Muscle of leg (tissue), 11 donors: Measurements from ENCODE around the gene GTF2H1. TPM values are rescaled to one million over a fixed set of nuclear protein-coding genes. Genes with fewer than 3 reads are reported as not detected.

ENCODE experiments used
- DNase-seq: peaks from one replicate; pipeline ENCODE4 v3.0.0; 2013
- H3K27ac ChIP-seq: one replicate; pipeline ENCODE4 v1.5.1; 2013; ENCODE audit warnings: mild to moderate bottlenecking, low read length, control low read depth
- H3K27me3 ChIP-seq: one replicate; pipeline ENCODE4 v1.6.1; 2013; ENCODE audit warnings: low read length; ENCODE audit not compliant: control insufficient read depth, insufficient read depth
- H3K36me3 ChIP-seq: one replicate; pipeline ENCODE4 v1.6.1; 2013; ENCODE audit warnings: low read length; ENCODE audit not compliant: control insufficient read depth, insufficient read depth
- H3K4me1 ChIP-seq: one replicate; pipeline ENCODE4 v1.6.1; 2013; ENCODE audit warnings: low read length; ENCODE audit not compliant: control insufficient read depth, insufficient read depth
- H3K4me3 ChIP-seq: one replicate; pipeline ENCODE4 v1.5.1; 2013; ENCODE audit warnings: low read length, control low read depth
- H3K9me3 ChIP-seq: replicated peaks from 2 replicates; pipeline ENCODE4 v1.6.1; 2013; ENCODE audit warnings: low read depth, low read length; ENCODE audit not compliant: control insufficient read depth
- WGBS: methylation state at CpG from one replicate; pipeline ENCODE4 v1.1.5; 2013; ENCODE audit warnings: missing lambda C conversion rate; ENCODE audit not compliant: insufficient coverage; 5-methylcytosine and 5-hydroxymethylcytosine counted together
- polyA plus RNA-seq, 8 donors: library from polyadenylated mRNA; unstranded; fragments of 120-200 nt; gene quantifications; one replicate each; pipeline versions ENCODE4 v1.2.1 to v1.2.3, GENCODE V29; 2013; ENCODE audit warnings: inconsistent platforms in 1 of 8, low replicate concordance in 1 of 8; ENCODE audit not compliant: insufficient read length in 8 of 8, insufficient read depth in 1 of 8
- total RNA-seq: library from RNA; stranded (reverse); fragments of 120-200 nt; gene quantifications from one replicate; pipeline ENCODE4 v1.2.4, GENCODE V29; 2013

Gene GTF2H1
- total and polyA plus RNA-seq, 9 donors: 30.0 to 39.9 (median 33.7) TPM

GRCh38 chr11:18368221-18368620 is 45.9 kb downstream of the GTF2H1 start:
- no CpG with 5 or more reads among the region's 2 CpGs for WGBS
- no peaks in the 10 kb centered on the region for H3K27me3 ChIP-seq
- DNase-seq: no peak
- peaks cover 23% of the 10 kb centered on the region for H3K36me3 ChIP-seq
- no peaks in the 10 kb centered on the region for H3K9me3 ChIP-seq
- no peak overlapping the region for H3K27ac ChIP-seq
- H3K4me1 ChIP-seq: peaks cover 2% of the 10 kb centered on the region
- no peak overlapping the region for H3K4me3 ChIP-seq

GRCh38 chr11:18369398-18369797 is 47.0 kb downstream of the GTF2H1 start:
- Histone ChIP-seq H3K9me3 (no peaks in the 10 kb centered on the region), H3K36me3 (peaks cover 18% of the 10 kb centered on the region), H3K27me3 (no peaks in the 10 kb centered on the region), H3K27ac (peak overlapping the region; percentile 38), H3K4me1 (peaks cover 2% of the 10 kb centered on the region), H3K4me3 (no peak overlapping the region)
- 80% methylated on average over 1 of the region's 2 CpGs for WGBS
- peak; percentile 9 for DNase-seq

DNA sequence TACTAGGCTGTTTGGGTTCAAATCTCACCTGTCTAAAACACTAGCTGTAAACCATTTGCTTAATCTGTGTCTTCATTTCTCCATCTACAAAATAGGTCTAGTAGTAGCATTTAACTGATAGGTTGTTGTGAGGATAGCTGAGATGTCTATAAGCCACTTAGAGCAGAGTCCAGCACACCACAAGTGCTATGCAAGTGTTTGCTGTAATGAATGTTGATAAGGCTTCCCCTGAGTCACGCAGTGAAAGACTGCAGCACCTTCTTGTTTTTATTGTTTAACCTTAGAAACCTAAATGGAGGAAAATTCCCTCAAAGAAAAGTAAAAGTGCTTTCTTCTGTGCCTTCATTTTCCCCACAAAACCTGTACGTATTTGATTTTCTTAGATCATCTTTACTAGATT is 48.9 kb downstream of the GTF2H1 start:
- Histone ChIP-seq H3K27me3 (no peaks in the 10 kb centered on the region), H3K36me3 (peaks cover 9% of the 10 kb centered on the region), H3K4me3 (no peak overlapping the region), H3K9me3 (no peaks in the 10 kb centered on the region), H3K27ac (no peak overlapping the region), H3K4me1 (peaks cover 2% of the 10 kb centered on the region)
- no CpG with 5 or more reads among the region's 2 CpGs for WGBS
- no peak for DNase-seq

- Histone ChIP-seq H3K4me3 (no peak overlapping the region), H3K27ac (no peak overlapping the region), H3K27me3 (no peaks in the 10 kb centered on the region), H3K9me3 (no peaks in the 10 kb centered on the region), H3K36me3 (peaks cover 6% of the 10 kb centered on the region), H3K4me1 (peaks cover 2% of the 10 kb centered on the region)
- WGBS: no CpG with 5 or more reads among the region's 2 CpGs
- DNase-seq: no peak
Measured at GRCh38 chr11:18372201-18372600, 49.8 kb downstream of the GTF2H1 start.

DNA sequence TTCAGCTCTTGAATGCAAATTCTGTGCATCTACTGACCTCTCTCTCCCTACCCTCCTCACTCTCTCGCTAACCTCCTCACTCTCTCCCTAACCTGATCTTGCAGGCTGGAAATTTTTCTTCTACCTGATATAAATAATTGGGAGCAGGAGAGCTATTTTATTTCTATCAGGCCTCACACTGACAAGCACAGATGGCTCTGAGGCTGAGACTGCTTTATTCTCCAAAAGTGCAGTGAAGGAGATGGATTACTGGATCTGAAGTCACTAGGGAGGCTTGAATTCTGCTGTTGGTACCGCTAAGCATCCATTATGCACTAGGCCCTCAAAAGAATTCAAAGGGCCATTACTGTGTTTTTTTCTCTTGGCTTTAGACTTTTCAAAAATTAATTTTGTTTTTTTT is 52.6 kb downstream of the GTF2H1 start:
- H3K4me1 ChIP-seq: no peaks in the 10 kb centered on the region
- H3K27me3 ChIP-seq: no peaks in the 10 kb centered on the region
- no peak overlapping the region for H3K27ac ChIP-seq
- no peak overlapping the region for H3K4me3 ChIP-seq
- no CpG with 5 or more reads among the region's 2 CpGs for WGBS
- no peaks in the 10 kb centered on the region for H3K36me3 ChIP-seq
- no peak for DNase-seq
- no peaks in the 10 kb centered on the region for H3K9me3 ChIP-seq

DNA sequence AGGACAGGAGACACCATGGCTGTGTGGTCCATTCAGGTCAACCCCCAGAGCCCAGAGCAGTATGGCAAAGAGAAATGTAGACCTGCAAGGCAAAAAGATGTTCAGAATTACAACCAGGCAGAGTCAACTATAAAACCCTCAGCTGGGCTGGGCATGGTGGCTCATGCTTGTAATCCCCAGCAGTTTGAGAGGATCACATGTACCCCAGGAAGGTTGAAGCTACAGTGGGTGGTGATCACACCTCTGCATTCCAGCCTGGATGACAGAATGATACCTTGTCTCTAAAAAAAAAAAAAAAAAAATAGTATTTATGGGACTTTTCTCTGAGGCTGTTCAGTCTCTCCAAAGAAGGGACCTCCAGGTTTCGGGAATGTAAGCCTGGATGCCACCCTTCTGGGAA is 53.6 kb downstream of the GTF2H1 start:
- H3K27ac ChIP-seq: no peak overlapping the region
- no peak for DNase-seq

DNA sequence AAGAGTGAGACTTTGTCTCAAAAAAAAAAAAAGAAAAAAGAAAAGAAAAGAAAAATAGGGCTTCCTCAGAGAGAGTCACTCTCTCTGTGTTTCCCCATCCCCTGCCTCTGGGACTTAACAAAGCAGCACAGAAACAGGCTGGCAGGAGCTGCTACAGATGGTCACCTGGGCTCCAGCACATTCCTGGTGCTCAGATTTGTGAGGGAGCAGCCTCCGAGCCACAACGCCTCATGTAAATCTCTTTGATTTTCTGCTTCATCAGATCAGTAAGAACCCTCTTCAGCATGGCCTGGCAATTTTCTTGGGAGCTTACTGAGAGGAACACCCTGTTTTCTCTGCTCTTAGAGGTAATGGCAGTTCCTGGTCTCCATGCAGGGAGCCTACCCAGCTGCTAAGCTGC is 56.8 kb downstream of the GTF2H1 start:
- Histone ChIP-seq H3K27me3 (no peaks in the 10 kb centered on the region), H3K4me1 (peaks cover 17% of the 10 kb centered on the region), H3K9me3 (no peaks in the 10 kb centered on the region), H3K27ac (no peak overlapping the region), H3K4me3 (no peak overlapping the region), H3K36me3 (no peaks in the 10 kb centered on the region)
- DNase-seq: no peak
- WGBS: 29% methylated on average over 2 of the region's 2 CpGs

More for the DNA sequence above, 53.6 kb downstream of the GTF2H1 start:
- no peaks in the 10 kb centered on the region for H3K9me3 ChIP-seq
- no peaks in the 10 kb centered on the region for H3K4me1 ChIP-seq
- no peaks in the 10 kb centered on the region for H3K36me3 ChIP-seq
- no peak overlapping the region for H3K4me3 ChIP-seq
- WGBS: no CpG with 5 or more reads among the region's 1 CpG
- H3K27me3 ChIP-seq: no peaks in the 10 kb centered on the region

- peak overlapping the region; percentile 91 for H3K27ac ChIP-seq
- no peaks in the 10 kb centered on the region for H3K36me3 ChIP-seq
- DNase-seq: peak; percentile 76
- H3K4me1 ChIP-seq: peaks cover 23% of the 10 kb centered on the region
- H3K27me3 ChIP-seq: no peaks in the 10 kb centered on the region
- H3K9me3 ChIP-seq: no peaks in the 10 kb centered on the region
- H3K4me3 ChIP-seq: no peak overlapping the region
- 13% methylated on average over 5 of the region's 9 CpGs for whole genome bisulfite sequencing
Measured at GRCh38 chr11:18383388-18384156, 61.2 kb downstream of the GTF2H1 start.

DNA sequence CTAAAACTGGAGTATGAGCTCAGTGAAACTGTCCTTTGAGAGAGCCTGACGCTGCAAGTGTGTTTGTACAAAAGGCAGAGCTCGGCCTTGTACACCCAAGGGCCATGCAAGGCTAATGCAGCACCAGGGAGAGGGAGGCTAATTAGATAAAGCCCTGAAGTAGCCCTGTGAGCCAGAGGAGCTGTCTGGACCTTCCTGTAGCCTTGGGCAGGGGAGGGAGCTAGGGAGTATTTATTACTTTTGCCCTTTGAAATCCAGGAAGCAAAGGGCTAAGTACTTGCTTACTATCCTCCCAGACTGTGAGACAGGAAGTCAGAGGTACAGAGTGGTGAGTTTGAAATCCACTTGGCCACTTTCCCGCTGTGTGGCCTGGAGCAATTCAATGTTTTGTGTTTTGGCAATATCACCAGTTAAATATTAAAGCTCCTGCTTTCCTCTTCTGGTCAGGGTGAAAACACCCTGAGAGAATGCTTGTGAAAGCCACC is 61.8 kb downstream of the GTF2H1 start:
- no peaks in the 10 kb centered on the region for H3K9me3 ChIP-seq
- peak overlapping the region; percentile 91 for H3K27ac ChIP-seq
- H3K36me3 ChIP-seq: no peaks in the 10 kb centered on the region
- no peak overlapping the region for H3K4me3 ChIP-seq
- H3K4me1 ChIP-seq: peaks cover 23% of the 10 kb centered on the region
- WGBS: 10% methylated on average over 2 of the region's 3 CpGs
- H3K27me3 ChIP-seq: no peaks in the 10 kb centered on the region
- DNase-seq: peak; percentile 75

DNA sequence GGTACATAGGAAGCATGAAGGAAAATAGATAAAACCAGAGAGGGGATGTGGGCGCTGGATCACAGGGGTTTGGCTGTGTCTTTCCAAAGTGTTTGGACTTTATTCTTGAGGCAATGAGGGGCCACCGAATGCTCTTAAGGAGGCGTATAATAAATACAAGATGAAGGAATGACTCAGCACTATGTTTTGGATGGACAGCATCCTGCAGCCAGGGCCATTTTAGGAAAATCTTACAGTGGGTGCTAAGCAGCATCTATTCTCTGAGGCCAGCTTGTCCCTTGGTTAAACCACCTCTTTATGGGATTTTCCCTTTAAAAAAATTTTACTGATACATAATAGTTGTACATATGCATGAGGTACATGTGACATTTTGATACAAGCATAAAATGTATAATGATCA is 67.7 kb downstream of the GTF2H1 start:
- WGBS: 79% methylated on average over 3 of the region's 3 CpGs
- no peak for DNase-seq
- Histone ChIP-seq H3K4me1 (peaks cover 7% of the 10 kb centered on the region), H3K4me3 (no peak overlapping the region), H3K27ac (no peak overlapping the region), H3K9me3 (no peaks in the 10 kb centered on the region), H3K36me3 (no peaks in the 10 kb centered on the region), H3K27me3 (no peaks in the 10 kb centered on the region)
